SU-DHL-6 (cell line): ENCODE results near the gene LGALS1.

Experiments
- H2AFZ ChIP-seq: fragments of 200-600 bp; sonication (generic); 2 replicates; pipeline ENCODE4 v1.6.1; 2014; ENCODE audit warnings: low read depth, mild to moderate bottlenecking, moderate library complexity, mixed read lengths, antibody characterized with exemption, low read length; ENCODE audit not compliant: severe bottlenecking
- H3F3A ChIP-seq: fragments of 200-600 bp; shearing (Covaris generic); 2 replicates; pipeline ENCODE4 v1.6.0; 2016; ENCODE audit warnings: antibody characterized with exemption, mild to moderate bottlenecking; ENCODE audit not compliant: insufficient read depth
- H3K27ac ChIP-seq: fragments of 200-600 bp; sonication (generic); 2 replicates; pipeline ENCODE4 v1.5.1; 2016; ENCODE audit warnings: low read depth, mild to moderate bottlenecking, low read length, moderate library complexity, mixed read lengths
- H3K27me3 ChIP-seq: fragments of 200-600 bp; sonication (generic), shearing (Covaris generic); 2 replicates; pipeline ENCODE4 v1.6.0; 2014; ENCODE audit warnings: mild to moderate bottlenecking, low read length
- H3K36me3 ChIP-seq: fragments of 200-600 bp; sonication (generic); 2 replicates; pipeline ENCODE4 v1.6.1; 2014; ENCODE audit warnings: mild to moderate bottlenecking, low read length, mixed read lengths
- H3K4me2 ChIP-seq: fragments of 300-600, 200-600 bp; shearing (Covaris generic), sonication (generic); 2 replicates; pipeline ENCODE4 v1.6.0; 2014; ENCODE audit warnings: low read length, low read depth, mild to moderate bottlenecking; ENCODE audit not compliant: poor library complexity, severe bottlenecking
- H3K4me3 ChIP-seq: fragments of 200-600 bp; sonication (generic); 2 replicates; pipeline ENCODE4 v1.5.1; 2014; ENCODE audit warnings: antibody characterized with exemption, low read length, mild to moderate bottlenecking, mixed read lengths; ENCODE audit not compliant: insufficient read depth, poor library complexity, severe bottlenecking
- H3K79me2 ChIP-seq: fragments of 200-600 bp; sonication (generic); 2 replicates; pipeline ENCODE4 v1.6.1; 2014; ENCODE audit warnings: mild to moderate bottlenecking, low read length, moderate library complexity; ENCODE audit not compliant: insufficient read depth
- H3K9ac ChIP-seq: fragments of 200-600 bp; sonication (generic); 2 replicates; pipeline ENCODE4 v1.7.0; 2014; ENCODE audit warnings: mild to moderate bottlenecking, low read length
- H3K9me2 ChIP-seq: fragments of 200-600 bp; sonication (generic); replicated peaks from 2 replicates; pipeline ENCODE4 v1.6.1; 2014; ENCODE audit warnings: low read length; ENCODE audit not compliant: insufficient read depth
- H3K9me3 ChIP-seq: fragments of 200-600 bp; sonication (generic); 2 replicates; pipeline ENCODE4 v1.6.1; 2014; ENCODE audit warnings: low read length, mixed read lengths; ENCODE audit not compliant: insufficient read depth
- H4K20me1 ChIP-seq: fragments of 200-600 bp; sonication (generic); 2 replicates; pipeline ENCODE4 v1.6.1; 2014; ENCODE audit warnings: low read depth, mild to moderate bottlenecking, antibody characterized with exemption, low read length, moderate library complexity, mixed read lengths
- CTCF ChIP-seq: fragments of 200-600 bp; sonication (generic); IDR thresholded peaks from one replicate; pipeline ENCODE4 v1.5.1; 2017; ENCODE audit warnings: antibody characterized with exemption, mild to moderate bottlenecking, low read length, moderate library complexity; ENCODE audit not compliant: insufficient read depth, poor library complexity, severe bottlenecking
- EZH2phosphoT487 ChIP-seq: fragments of 200-600 bp; sonication (generic), shearing (Covaris generic); conservative IDR thresholded peaks from 2 replicates; pipeline ENCODE4 v1.6.1; 2018; ENCODE audit warnings: mild to moderate bottlenecking, antibody characterized with exemption, low read length, moderate library complexity, mixed read lengths

LGALS1 gene

GRCh38 chr22:37672920-37673455 lies 2.4 kb upstream of the LGALS1 start:
- TF ChIP-seq EZH2phosphoT487 (no peak), CTCF (no peak)
- H3K9me2 ChIP-seq, result no peaks in the 10 kb centered on the region
- H3K79me2 ChIP-seq, result no peaks in the 10 kb centered on the region
- no peak overlapping the region for H2AFZ ChIP-seq
- no peaks in the 10 kb centered on the region for H3K27me3 ChIP-seq
- peaks cover 13% of the 10 kb centered on the region for H3F3A ChIP-seq
- H3K9ac ChIP-seq, result no peak overlapping the region
- no peaks in the 10 kb centered on the region for H3K36me3 ChIP-seq
- H3K9me3 ChIP-seq, result no peaks in the 10 kb centered on the region
- H4K20me1 ChIP-seq, result no peaks in the 10 kb centered on the region
- H3K27ac ChIP-seq, result no peak overlapping the region
- no peak overlapping the region for H3K4me2 ChIP-seq
- no peak overlapping the region for H3K4me3 ChIP-seq

GRCh38 chr22:37674248-37674647 lies 1.2 kb upstream of the LGALS1 start:
- Histone ChIP-seq H2AFZ (no peak overlapping the region), H3K4me3 (no peak overlapping the region), H3K36me3 (no peaks in the 10 kb centered on the region), H3K9me2 (no peaks in the 10 kb centered on the region), H3K79me2 (no peaks in the 10 kb centered on the region), H3K9ac (no peak overlapping the region), H3F3A (peaks cover 13% of the 10 kb centered on the region), H3K4me2 (no peak overlapping the region), H3K9me3 (no peaks in the 10 kb centered on the region), H3K27ac (no peak overlapping the region), H3K27me3 (no peaks in the 10 kb centered on the region), H4K20me1 (no peaks in the 10 kb centered on the region)
- TF ChIP-seq CTCF, result no peak
- TF ChIP-seq EZH2phosphoT487, result no peak

- H3K36me3 ChIP-seq, result no peaks in the 10 kb centered on the region
- no peaks in the 10 kb centered on the region for H3K9me2 ChIP-seq
- no peaks in the 10 kb centered on the region for H3K9me3 ChIP-seq
- H3F3A ChIP-seq, result peaks cover 16% of the 10 kb centered on the region
- no peaks in the 10 kb centered on the region for H4K20me1 ChIP-seq
- no peaks in the 10 kb centered on the region for H3K27me3 ChIP-seq
- peak overlapping the region; percentile 75 for H3K27ac ChIP-seq
- no peak for TF ChIP-seq CTCF
- no peak for TF ChIP-seq EZH2phosphoT487
- no peak overlapping the region for H2AFZ ChIP-seq
- peak overlapping the region; percentile 47 for H3K9ac ChIP-seq
- H3K4me3 ChIP-seq, result peak overlapping the region; percentile 55
- no peaks in the 10 kb centered on the region for H3K79me2 ChIP-seq
- H3K4me2 ChIP-seq, result peak overlapping the region; percentile 78
Measured at GRCh38 chr22:37675930-37676735, 697 bp downstream of the LGALS1 start.
